ENCODE data around the gene ZNF282.
"Not testable (repeated sequence)": the region's sequence is repeated elsewhere in the genome, so short reads cannot be mapped to it uniquely, and the experiment has no call there.

ZNF282 gene

DNA sequence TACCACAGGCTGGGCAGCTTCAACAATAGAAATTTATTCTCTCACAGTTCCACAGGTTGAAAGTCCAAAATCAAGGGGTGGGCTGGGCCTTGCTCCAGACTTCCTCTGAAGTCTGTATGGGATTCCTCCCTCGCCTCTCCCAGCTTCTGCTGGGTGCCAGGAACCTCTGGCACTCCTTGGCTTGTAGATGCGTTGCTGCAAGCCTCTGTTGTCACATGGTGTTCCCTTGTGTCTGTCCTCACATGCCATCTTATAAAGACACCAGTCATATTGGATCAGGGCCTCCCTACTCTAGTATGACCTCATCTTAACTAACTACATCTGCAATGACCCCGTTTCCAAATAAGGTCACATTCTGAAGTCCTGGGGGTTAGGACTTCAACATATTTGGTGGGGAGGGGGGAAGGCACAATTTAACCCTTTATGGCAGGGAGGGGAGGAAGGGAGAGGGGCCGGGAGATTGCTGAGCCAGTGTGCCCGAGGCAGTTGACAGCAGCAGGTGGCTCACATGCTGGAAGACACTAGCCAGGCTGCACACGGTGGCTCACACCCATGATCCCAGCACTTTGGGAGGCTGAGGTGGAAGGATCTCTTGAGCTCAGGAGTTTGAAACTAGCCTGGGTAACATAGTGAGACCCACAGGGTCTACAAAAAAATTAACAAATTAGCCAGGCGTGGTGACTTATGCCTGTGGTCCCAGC lies 18.8 kb downstream of the ZNF282 start:
- Histone ChIP-seq H3K4me2 (ENCODE audit: low read length) (no peak overlapping the region), H3K27me3 (ENCODE audit: control insufficient read depth, insufficient read depth, low read length) (no peaks in the 10 kb centered on the region), H3K36me3 (ENCODE audit: insufficient read depth, low read length) (peaks cover 93% of the 10 kb centered on the region), H3K9ac (ENCODE audit: low read depth, low read length) (no peak overlapping the region), H3K9me3 (replicated peaks; ENCODE audit: low read length) (no peaks in the 10 kb centered on the region), H3K4me1 (ENCODE audit: control insufficient read depth, insufficient read depth, low read length) (peaks cover 3% of the 10 kb centered on the region), H3K4me3 (ENCODE audit: low read length) (no peak overlapping the region)

DNA sequence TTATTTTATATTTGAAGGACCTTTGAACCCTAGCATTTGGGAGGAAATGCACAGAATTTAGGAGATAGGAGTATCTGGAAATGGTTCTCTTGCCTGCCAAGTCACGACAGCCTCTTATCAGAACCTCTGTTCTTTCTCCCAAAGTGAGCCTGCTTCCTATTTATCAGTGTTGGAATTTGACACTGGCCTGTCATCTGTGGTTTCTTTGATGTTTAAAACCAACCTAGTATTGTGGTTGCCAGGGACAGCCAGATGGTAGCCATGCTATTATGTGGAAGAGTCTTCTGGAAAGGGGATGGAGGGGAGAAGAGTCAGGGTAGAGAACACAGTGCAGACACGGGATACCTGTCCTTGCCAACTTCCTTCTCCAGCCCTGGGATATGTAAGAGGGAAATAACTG lies 21.1 kb downstream of the ZNF282 start:
- Histone ChIP-seq H3K36me3 (ENCODE audit: insufficient read depth, low read length) (peaks cover 75% of the 10 kb centered on the region), H3K4me3 (ENCODE audit: low read length) (no peak overlapping the region), H3K9me3 (replicated peaks; ENCODE audit: low read length) (no peaks in the 10 kb centered on the region), H3K4me1 (ENCODE audit: control insufficient read depth, insufficient read depth, low read length) (no peaks in the 10 kb centered on the region), H3K4me2 (ENCODE audit: low read length) (no peak overlapping the region), H3K9ac (ENCODE audit: low read depth, low read length) (no peak overlapping the region), H3K27me3 (ENCODE audit: control insufficient read depth, insufficient read depth, low read length) (no peaks in the 10 kb centered on the region)

DNA sequence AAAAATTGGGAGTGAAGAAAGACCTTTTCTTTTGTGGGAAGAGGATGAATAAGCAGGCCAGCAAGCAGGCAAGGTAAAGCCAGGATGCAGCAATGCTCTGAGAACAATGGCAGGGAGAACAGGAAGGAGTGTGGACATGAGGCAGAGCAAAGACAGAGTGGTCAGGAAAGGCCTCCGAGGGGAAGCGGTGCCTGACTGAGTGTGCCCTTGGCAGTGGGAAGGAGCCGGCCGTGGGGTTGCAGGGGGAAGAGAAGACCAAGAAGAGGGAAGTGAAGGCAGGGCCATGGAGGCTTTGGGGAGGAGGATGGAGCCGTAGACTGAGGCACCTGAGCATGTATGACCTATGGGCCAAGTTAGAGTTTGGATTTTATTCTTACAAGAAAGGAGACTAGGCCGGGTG lies 22.2 kb downstream of the ZNF282 start:
- Histone ChIP-seq H3K27me3 (ENCODE audit: control insufficient read depth, insufficient read depth, low read length) (no peaks in the 10 kb centered on the region), H3K36me3 (ENCODE audit: insufficient read depth, low read length) (peaks cover 69% of the 10 kb centered on the region), H3K4me3 (ENCODE audit: low read length) (no peak overlapping the region), H3K9me3 (replicated peaks; ENCODE audit: low read length) (no peaks in the 10 kb centered on the region), H3K4me2 (ENCODE audit: low read length) (no peak overlapping the region), H3K9ac (ENCODE audit: low read depth, low read length) (no peak overlapping the region), H3K4me1 (ENCODE audit: control insufficient read depth, insufficient read depth, low read length) (no peaks in the 10 kb centered on the region)

DNA sequence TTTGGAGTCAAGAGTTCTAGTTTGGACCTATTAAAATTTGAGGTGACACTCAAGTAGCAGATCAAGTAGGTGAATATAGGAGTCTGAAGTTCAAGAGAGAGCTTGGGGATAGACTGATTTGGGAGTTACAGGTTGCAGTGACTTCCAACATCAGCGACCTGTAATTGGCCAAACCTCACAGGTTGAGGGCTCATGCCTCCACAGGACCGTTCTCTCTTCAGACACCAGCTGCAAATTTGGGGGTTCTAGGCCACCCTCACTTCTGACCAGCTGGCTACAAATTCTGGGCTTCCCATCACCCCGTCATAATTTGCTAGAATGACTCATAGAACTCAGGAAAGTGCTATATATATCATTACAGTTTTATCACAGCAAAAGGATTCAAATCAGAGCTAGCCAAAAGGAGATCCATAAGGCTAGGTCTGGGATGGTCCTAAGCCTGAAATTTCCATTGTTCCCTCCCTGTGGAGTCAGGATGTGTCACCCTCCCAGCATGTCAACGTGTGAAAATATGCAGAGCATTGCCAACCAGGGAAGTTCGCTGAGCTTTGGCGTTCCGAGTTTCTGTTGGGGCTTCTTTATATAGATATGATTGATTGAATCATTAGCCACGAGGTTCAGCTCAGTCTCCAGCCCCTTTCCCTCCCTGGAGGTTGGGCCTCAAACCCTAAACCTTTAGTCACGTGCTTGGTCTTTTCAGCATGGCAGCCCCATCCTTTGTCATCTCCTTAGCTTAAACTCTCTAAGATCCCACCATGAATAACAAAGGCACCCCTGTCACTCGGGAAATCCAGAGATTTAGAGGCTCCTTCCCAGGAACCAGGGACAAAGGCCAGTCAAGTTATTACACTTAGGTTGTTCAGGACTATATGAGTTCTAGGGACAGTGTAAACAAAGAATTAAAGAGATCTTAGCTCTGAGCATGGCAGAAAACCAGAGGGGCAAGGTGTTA lies 23.4 kb downstream of the ZNF282 start:
- H3K4me1 ChIP-seq (ENCODE audit: control insufficient read depth, insufficient read depth, low read length): no peaks in the 10 kb centered on the region

DNA sequence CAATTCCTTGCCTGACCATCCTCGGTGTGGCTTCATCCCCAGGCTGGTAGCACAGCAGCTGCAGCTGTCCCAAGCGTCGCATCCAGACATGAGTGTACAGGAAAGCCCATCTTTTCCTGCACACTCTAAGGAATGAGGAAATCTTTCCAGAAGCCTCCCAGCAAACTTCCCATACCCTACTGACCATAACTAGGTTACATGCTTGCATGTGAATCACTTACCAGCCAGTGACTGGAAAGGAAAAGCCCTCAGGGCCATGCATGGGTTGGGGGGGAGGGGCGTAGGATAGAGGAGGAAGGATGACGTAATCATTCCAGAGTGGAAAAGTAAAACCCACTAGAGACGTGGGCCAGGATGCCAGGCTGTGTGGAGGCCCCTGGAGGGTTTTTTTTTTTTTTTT lies 25.2 kb downstream of the ZNF282 start:
- peaks cover 58% of the 10 kb centered on the region for H3K36me3 ChIP-seq (ENCODE audit: insufficient read depth, low read length)

More for the DNA sequence above, 23.4 kb downstream of the ZNF282 start:
- Histone ChIP-seq H3K27me3 (ENCODE audit: control insufficient read depth, insufficient read depth, low read length) (no peaks in the 10 kb centered on the region), H3K4me3 (ENCODE audit: low read length) (no peak overlapping the region), H3K4me2 (ENCODE audit: low read length) (no peak overlapping the region), H3K36me3 (ENCODE audit: insufficient read depth, low read length) (peaks cover 61% of the 10 kb centered on the region), H3K9ac (ENCODE audit: low read depth, low read length) (no peak overlapping the region), H3K9me3 (replicated peaks; ENCODE audit: low read length) (no peaks in the 10 kb centered on the region)

DNA sequence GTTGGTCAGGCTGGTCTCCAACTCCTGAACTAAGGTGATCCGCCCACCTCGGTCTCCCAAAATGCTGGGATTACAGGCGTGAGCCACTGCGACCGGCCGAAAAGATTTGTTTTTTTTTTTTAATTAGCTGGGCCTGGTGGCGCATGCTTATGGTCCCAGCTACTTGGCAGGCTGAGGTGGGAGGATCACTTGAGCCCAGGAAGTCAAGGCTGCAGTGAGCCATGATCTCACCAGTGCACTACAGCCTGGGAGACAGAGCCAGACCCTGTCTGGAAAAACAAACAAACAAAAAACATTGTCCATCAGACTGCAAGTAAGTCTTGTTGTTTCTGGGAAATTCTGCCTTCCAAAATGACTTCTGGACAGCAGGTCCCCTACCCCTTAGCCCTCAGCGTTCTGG lies 27.8 kb downstream of the ZNF282 start:
- Histone ChIP-seq H3K36me3 (ENCODE audit: insufficient read depth, low read length) (peaks cover 42% of the 10 kb centered on the region), H3K27me3 (ENCODE audit: control insufficient read depth, insufficient read depth, low read length) (no peaks in the 10 kb centered on the region)

More for the DNA sequence above, 25.2 kb downstream of the ZNF282 start:
- no peak overlapping the region for H3K4me3 ChIP-seq (ENCODE audit: low read length)
- no peaks in the 10 kb centered on the region for H3K9me3 ChIP-seq (replicated peaks; ENCODE audit: low read length)
- no peak overlapping the region for H3K9ac ChIP-seq (ENCODE audit: low read depth, low read length)
- no peaks in the 10 kb centered on the region for H3K4me1 ChIP-seq (ENCODE audit: control insufficient read depth, insufficient read depth, low read length)
- H3K4me2 ChIP-seq (ENCODE audit: low read length): no peak overlapping the region
- no peaks in the 10 kb centered on the region for H3K27me3 ChIP-seq (ENCODE audit: control insufficient read depth, insufficient read depth, low read length)

DNA sequence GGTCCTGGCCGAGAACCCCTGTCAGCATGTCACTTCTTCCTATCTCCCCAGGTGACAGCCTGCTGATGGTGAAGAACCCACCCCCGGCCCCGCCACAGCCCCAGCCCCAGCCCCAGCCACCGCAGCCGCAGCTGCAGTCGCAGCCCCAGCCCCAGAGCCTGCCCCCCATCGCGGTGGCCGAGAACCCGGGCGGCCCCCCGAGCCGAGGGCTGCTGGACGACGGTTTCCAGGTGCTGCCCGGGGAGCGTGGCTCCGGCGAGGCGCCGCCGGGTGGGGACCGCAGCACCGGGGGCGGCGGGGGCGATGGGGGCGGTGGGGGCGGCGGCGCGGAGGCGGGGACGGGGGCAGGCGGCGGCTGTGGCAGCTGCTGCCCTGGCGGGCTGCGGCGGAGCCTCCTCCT lies 28.4 kb downstream of the ZNF282 start:
- H3K4me1 ChIP-seq (ENCODE audit: control insufficient read depth, insufficient read depth, low read length): peaks cover 4% of the 10 kb centered on the region
- H3K9ac ChIP-seq (ENCODE audit: low read depth, low read length): no peak overlapping the region
- H3K27me3 ChIP-seq (ENCODE audit: control insufficient read depth, insufficient read depth, low read length): no peaks in the 10 kb centered on the region
- H3K4me2 ChIP-seq (ENCODE audit: low read length): no peak overlapping the region
- no peaks in the 10 kb centered on the region for H3K9me3 ChIP-seq (replicated peaks; ENCODE audit: low read length)
- peaks cover 37% of the 10 kb centered on the region for H3K36me3 ChIP-seq (ENCODE audit: insufficient read depth, low read length)
- no peak overlapping the region for H3K4me3 ChIP-seq (ENCODE audit: low read length)

More for the DNA sequence above, 27.8 kb downstream of the ZNF282 start:
- Histone ChIP-seq H3K4me3 (ENCODE audit: low read length) (no peak overlapping the region), H3K4me2 (ENCODE audit: low read length) (no peak overlapping the region), H3K9me3 (replicated peaks; ENCODE audit: low read length) (no peaks in the 10 kb centered on the region), H3K9ac (ENCODE audit: low read depth, low read length) (no peak overlapping the region), H3K4me1 (ENCODE audit: control insufficient read depth, insufficient read depth, low read length) (peaks cover 4% of the 10 kb centered on the region)

DNA sequence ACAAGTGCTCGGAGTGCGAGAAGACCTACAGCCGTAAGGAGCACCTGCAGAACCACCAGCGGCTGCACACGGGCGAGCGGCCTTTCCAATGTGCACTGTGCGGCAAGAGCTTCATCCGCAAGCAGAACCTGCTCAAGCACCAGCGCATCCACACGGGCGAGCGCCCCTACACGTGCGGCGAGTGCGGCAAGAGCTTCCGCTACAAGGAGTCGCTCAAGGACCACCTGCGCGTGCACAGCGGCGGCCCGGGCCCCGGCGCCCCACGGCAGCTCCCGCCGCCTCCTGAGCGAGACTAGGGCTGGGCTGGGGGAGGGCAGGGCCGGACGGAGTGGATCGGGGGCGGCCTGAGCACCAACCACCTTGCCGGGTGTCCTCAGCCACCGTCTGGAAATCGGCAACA lies 29.0 kb downstream of the ZNF282 start:
- Histone ChIP-seq H3K4me2 (ENCODE audit: low read length) (no peak overlapping the region), H3K4me3 (ENCODE audit: low read length) (no peak overlapping the region), H3K36me3 (ENCODE audit: insufficient read depth, low read length) (peaks cover 31% of the 10 kb centered on the region), H3K9me3 (replicated peaks; ENCODE audit: low read length) (no peaks in the 10 kb centered on the region), H3K27me3 (ENCODE audit: control insufficient read depth, insufficient read depth, low read length) (no peaks in the 10 kb centered on the region), H3K9ac (ENCODE audit: low read depth, low read length) (no peak overlapping the region), H3K4me1 (ENCODE audit: control insufficient read depth, insufficient read depth, low read length) (peaks cover 4% of the 10 kb centered on the region)

DNA sequence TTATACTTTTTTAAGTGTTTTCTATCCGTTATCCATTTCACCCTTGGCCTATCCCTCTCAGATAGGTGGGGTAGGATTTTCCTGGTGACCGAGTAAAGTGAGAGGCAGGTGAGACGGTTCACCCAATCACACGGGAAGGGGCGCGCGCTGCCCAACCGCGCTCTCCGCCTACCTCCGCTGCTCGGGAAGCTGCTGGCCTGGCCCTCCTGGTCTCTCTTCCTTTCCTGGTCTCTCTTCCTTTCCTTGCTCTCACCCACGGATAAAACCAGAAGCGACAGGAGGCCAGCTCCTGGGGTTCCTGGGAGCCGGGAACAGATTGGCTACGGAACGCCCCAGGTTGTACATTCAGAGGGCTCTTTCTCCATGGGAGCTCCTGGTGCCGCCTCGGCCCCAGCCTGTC lies 29.8 kb downstream of the ZNF282 start:
- Histone ChIP-seq H3K36me3 (ENCODE audit: insufficient read depth, low read length) (peaks cover 31% of the 10 kb centered on the region), H3K9me3 (replicated peaks; ENCODE audit: low read length) (no peaks in the 10 kb centered on the region), H3K4me2 (ENCODE audit: low read length) (no peak overlapping the region), H3K4me1 (ENCODE audit: control insufficient read depth, insufficient read depth, low read length) (peaks cover 4% of the 10 kb centered on the region), H3K4me3 (ENCODE audit: low read length) (no peak overlapping the region), H3K9ac (ENCODE audit: low read depth, low read length) (no peak overlapping the region), H3K27me3 (ENCODE audit: control insufficient read depth, insufficient read depth, low read length) (no peaks in the 10 kb centered on the region)

DNA sequence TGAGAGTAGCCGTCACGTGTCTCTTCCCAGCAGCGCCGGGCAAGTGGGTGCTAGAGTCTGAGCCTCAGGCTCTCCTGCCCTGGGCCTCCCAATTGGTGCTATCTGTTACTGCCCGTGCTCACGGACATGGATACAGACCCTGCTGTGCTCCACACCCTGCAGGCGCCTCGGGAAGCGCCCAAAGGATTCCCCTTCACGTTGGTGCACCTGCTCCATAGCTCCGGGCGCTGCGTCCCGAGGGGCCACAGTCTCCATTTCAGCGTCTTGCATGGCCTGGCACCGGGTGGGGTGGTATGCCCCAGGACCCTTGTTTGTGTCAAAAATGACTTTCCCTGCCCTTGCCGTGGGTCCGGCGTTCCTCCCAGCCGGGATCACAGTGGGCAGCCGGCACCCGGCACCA lies 30.3 kb downstream of the ZNF282 start:
- peaks cover 31% of the 10 kb centered on the region for H3K36me3 ChIP-seq (ENCODE audit: insufficient read depth, low read length)
- peaks cover 4% of the 10 kb centered on the region for H3K4me1 ChIP-seq (ENCODE audit: control insufficient read depth, insufficient read depth, low read length)
- no peak overlapping the region for H3K9ac ChIP-seq (ENCODE audit: low read depth, low read length)
- H3K4me3 ChIP-seq (ENCODE audit: low read length): no peak overlapping the region
- H3K27me3 ChIP-seq (ENCODE audit: control insufficient read depth, insufficient read depth, low read length): no peaks in the 10 kb centered on the region
- no peaks in the 10 kb centered on the region for H3K9me3 ChIP-seq (replicated peaks; ENCODE audit: low read length)
- no peak overlapping the region for H3K4me2 ChIP-seq (ENCODE audit: low read length)

DNA sequence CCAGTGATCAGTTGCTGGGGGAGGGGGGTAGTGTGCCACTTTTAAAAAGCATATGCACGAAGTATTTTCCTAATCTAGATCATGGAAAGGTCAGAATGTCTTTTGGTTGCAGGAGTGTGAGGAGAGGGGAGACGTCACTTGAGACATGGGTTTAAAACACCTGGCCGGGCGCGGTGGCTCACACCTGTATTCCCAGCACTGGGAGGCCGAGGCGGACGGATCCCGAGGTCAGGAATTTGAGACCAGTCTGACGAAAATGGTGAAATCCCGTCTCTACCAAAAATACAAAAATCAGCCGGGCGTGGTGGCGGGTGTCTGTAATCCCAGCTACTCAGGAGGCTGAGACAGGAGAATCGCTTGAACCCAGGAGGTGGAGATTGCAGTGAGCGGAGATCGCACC lies 31.0 kb downstream of the ZNF282 start:
- peaks cover 28% of the 10 kb centered on the region for H3K36me3 ChIP-seq (ENCODE audit: insufficient read depth, low read length)
- H3K9me3 ChIP-seq (replicated peaks; ENCODE audit: low read length); H3K9ac ChIP-seq (ENCODE audit: low read depth, low read length); H3K27me3 ChIP-seq (ENCODE audit: control insufficient read depth, insufficient read depth, low read length); H3K4me1 ChIP-seq (ENCODE audit: control insufficient read depth, insufficient read depth, low read length); H3K4me2 ChIP-seq (ENCODE audit: low read length); H3K4me3 ChIP-seq (ENCODE audit: low read length): not testable (repeated sequence)

Measured in skeletal muscle satellite cell (primary cell).